GM19395 (cell line): ENCODE measurements around the gene IFI16.
"Not testable (repeated sequence)": the region's sequence is repeated elsewhere in the genome, so short reads cannot be mapped to it uniquely, and the experiment has no call there.

Experiments
- ATAC-seq: cut with Tn5 transposase; IDR thresholded peaks from one replicate; pipeline ENCODE4 v1.9.1; 2021; ENCODE audit warnings: mild to moderate bottlenecking, moderate library complexity; ENCODE audit not compliant: unreplicated experiment

Gene IFI16

GRCh38 chr1:159007726-159008125 is 2.0 kb upstream of the IFI16 start:
- ATAC-seq, result no peak

- ATAC-seq, result peak; percentile 78
These were observed 941 bp upstream of the IFI16 start for GRCh38 chr1:159008744-159009188.

- no peak for ATAC-seq
These were observed 420 bp upstream of the IFI16 start for GRCh38 chr1:159009287-159009686.

- no peak for ATAC-seq
These were observed 684 bp downstream of the IFI16 start for GRCh38 chr1:159010391-159010790.

GRCh38 chr1:159011001-159011400 is 1.3 kb downstream of the IFI16 start:
- not testable (repeated sequence) for ATAC-seq

- ATAC-seq, result no peak
These were observed 2.0 kb downstream of the IFI16 start for GRCh38 chr1:159011751-159012150.

GRCh38 chr1:159012495-159012894 is 2.8 kb downstream of the IFI16 start:
- ATAC-seq, result peak; percentile 38

- ATAC-seq, result no peak
These were observed 4.4 kb downstream of the IFI16 start for GRCh38 chr1:159014003-159014571.

- ATAC-seq, result no peak
These were observed 5.1 kb downstream of the IFI16 start for GRCh38 chr1:159014851-159015250.

GRCh38 chr1:159015440-159015909 is 5.8 kb downstream of the IFI16 start:
- ATAC-seq, result peak; percentile 95

GRCh38 chr1:159023723-159024122 is 14.0 kb downstream of the IFI16 start:
- no peak for ATAC-seq

GRCh38 chr1:159025043-159025442 is 15.3 kb downstream of the IFI16 start:
- no peak for ATAC-seq

GRCh38 chr1:159026841-159027240 is 17.1 kb downstream of the IFI16 start:
- ATAC-seq, result not testable (repeated sequence)

- ATAC-seq, result no peak
These were observed 20.6 kb downstream of the IFI16 start for GRCh38 chr1:159030311-159030710.

- no peak for ATAC-seq
These were observed 21.3 kb downstream of the IFI16 start for GRCh38 chr1:159030877-159031447.

- no peak for ATAC-seq
These were observed 30.5 kb downstream of the IFI16 start for GRCh38 chr1:159040206-159040605.

- ATAC-seq, result no peak
These were observed 31.4 kb downstream of the IFI16 start for GRCh38 chr1:159040893-159041724.

GRCh38 chr1:159046486-159046885 is 36.8 kb downstream of the IFI16 start:
- ATAC-seq, result not testable (repeated sequence)

- ATAC-seq, result no peak
These were observed 41.7 kb downstream of the IFI16 start for GRCh38 chr1:159051436-159051835.

- ATAC-seq, result no peak
These were observed 44.7 kb downstream of the IFI16 start for GRCh38 chr1:159054427-159054826.

- no peak for ATAC-seq
These were observed 45.5 kb downstream of the IFI16 start for GRCh38 chr1:159055181-159055641.
